C4-2B (cell line): ENCODE data around the gene TREX2.

ENCODE experiments used
- H3K27ac ChIP-seq: fragments of 450-650 bp; 2 replicates; pipeline ENCODE4 v1.5.1; 2017
- CTCF ChIP-seq: fragments of 450-650 bp; conservative IDR thresholded peaks from 2 replicates; pipeline ENCODE4 v1.5.1; 2017; ENCODE audit warnings: mild to moderate bottlenecking
- ZFX ChIP-seq: fragments of 450-650 bp; IDR thresholded peaks from 2 replicates; pipeline ENCODE4 v1.6.1; 2017

TREX2 gene

GRCh38 chrX:153491351-153491914 lies 45.6 kb upstream of the TREX2 start:
- no peak overlapping the region for H3K27ac ChIP-seq
- TF ChIP-seq ZFX (no peak), CTCF (no peak)

- H3K27ac ChIP-seq = no peak overlapping the region
- no peak for TF ChIP-seq ZFX
- no peak for TF ChIP-seq CTCF
Measured at GRCh38 chrX:153490217-153490930, 44.5 kb upstream of the TREX2 start.

GRCh38 chrX:153488231-153488914 lies 42.5 kb upstream of the TREX2 start:
- H3K27ac ChIP-seq = no peak overlapping the region

GRCh38 chrX:153487590-153488071 lies 41.8 kb upstream of the TREX2 start:
- TF ChIP-seq CTCF (no peak), ZFX (no peak)
- no peak overlapping the region for H3K27ac ChIP-seq

More at GRCh38 chrX:153488231-153488914, 42.5 kb upstream of the TREX2 start:
- no peak for TF ChIP-seq CTCF

GRCh38 chrX:153486171-153486570 lies 40.3 kb upstream of the TREX2 start:
- TF ChIP-seq ZFX (no peak), CTCF (no peak)
- no peak overlapping the region for H3K27ac ChIP-seq

- no peak overlapping the region for H3K27ac ChIP-seq
- no peak for TF ChIP-seq ZFX
- no peak for TF ChIP-seq CTCF
Measured at GRCh38 chrX:153485396-153486080, 39.7 kb upstream of the TREX2 start.
